ENCODE results near the gene KAZN.

The KAZN gene

DNA sequence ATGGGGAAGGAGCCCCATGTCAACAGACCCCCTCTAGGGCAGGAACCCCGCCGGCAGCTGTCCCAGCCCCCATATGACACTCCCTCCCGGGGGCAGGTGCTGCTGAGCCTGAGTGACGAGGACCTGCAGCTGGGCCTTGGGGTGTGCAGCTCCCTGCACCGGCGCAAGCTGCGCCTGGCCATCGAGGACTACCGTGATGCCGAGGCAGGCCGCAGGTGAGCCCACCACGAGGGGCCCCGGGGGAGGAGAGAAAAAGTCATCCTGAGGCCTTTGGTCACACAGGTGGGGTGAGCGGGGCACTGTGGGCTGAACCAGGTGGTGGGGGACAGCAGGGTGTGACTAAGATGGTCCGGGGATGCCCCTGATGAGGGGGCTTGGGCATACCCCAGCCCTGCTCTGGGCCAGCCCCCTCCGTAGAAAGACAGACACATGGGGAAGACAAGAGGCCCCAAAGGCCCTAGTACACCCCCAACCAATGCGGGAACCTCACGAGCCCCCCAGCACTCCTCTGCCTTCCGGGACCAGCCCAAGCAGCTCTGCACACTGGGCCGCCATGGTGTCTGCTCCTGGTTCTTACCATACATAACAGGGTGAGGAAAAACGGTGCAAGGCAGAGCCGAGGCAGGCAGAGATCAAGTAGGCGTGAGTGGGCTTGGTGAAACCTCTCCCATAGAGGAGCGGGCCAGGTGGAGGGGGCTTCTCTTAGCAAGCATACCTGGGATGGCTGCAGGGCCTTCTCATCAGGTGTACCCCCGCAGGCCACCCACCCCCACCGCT, 496.4 kb downstream of the KAZN start:
- no peak for DNase-seq (ENCODE audit: low read depth in 1 of 2, low spot score in 1 of 2)

DNA sequence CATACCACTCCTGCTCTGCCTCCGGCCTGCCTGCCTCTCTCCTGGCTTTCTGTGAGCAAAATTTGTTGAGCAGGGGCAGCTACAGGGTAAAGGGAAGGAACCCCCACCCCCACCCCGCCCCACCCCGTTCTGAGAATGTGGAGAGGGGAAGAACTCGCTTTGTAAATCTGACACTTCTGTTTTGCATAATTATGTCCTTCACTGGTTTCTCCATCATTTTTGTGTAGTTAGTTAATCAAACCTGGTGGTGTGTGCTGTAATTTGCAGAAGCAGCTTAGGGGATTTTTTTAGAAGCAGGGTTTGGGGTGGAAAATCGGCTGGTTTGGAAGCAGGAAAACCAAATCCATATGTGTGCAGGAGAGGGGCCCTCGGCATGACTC, 497.0 kb downstream of the KAZN start:
- no peak for DNase-seq (ENCODE audit: low read depth in 1 of 2, low spot score in 1 of 2)

DNA sequence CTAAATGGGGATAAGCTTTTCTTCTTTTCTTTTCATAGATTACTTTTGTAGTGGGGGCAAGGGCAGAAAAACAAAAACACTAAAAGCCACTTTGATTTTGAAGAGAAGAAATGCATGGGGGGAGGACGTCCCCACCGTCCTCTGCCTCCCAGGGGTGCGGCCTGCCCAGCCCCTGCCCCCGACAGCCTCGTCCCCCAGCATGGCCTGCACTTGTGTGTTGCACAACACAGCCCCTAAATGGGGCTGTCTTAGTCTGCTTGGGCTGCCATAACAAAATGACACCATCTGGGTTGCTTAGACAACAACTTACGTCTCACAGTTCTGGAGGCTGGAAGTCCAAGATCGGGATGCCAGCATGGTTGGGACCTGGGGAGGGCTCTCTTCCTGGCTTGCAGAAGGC, 497.8 kb downstream of the KAZN start:
- DNase-seq (ENCODE audit: low read depth in 1 of 2, low spot score in 1 of 2) = no peak

DNA sequence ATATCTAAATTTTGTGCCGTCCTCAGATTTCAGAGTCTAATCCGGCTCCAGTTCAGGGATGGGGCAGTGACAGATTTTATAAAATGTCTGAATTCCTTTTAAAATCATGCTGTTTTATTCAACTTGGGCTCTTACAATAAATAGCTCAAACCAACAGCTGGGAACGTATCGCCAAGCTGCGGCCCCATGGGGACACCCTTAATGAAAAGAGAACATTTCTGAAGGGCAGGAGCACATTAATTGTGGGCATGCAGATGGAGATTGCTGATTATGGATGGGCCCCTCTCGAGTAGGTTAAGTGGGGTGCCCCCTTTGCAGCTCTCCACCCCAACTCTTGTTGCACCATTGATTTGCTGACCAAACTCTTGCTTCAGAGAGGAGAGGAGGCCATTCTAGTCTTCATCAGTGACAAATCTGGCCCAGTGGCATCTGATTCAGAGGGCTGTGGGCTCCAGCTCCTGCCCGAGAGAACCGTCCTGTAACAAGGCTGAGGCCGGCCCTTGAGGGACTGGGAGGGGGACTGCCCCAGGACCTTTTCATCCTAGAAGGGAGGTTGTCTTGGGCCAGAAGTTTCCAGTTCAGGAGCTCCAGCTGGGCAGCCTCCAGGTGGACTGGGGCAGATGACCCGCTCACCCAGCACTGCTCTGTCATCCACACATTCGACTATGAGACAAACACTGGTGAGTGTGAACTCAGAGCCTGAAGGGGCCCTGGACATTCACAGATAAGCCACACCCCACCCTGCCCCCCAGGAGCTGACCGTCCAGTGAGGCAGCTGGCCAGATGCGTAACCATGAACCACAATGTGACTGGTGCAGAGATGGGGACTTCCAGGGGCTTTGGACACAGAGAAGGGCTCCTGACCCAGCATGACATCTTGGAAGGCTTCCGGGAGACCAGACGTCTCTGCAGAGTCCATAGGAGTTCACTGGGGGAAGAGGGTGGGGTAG, 500.0 kb downstream of the KAZN start:
- no peak for DNase-seq (ENCODE audit: low read depth in 1 of 2, low spot score in 1 of 2)

DNA sequence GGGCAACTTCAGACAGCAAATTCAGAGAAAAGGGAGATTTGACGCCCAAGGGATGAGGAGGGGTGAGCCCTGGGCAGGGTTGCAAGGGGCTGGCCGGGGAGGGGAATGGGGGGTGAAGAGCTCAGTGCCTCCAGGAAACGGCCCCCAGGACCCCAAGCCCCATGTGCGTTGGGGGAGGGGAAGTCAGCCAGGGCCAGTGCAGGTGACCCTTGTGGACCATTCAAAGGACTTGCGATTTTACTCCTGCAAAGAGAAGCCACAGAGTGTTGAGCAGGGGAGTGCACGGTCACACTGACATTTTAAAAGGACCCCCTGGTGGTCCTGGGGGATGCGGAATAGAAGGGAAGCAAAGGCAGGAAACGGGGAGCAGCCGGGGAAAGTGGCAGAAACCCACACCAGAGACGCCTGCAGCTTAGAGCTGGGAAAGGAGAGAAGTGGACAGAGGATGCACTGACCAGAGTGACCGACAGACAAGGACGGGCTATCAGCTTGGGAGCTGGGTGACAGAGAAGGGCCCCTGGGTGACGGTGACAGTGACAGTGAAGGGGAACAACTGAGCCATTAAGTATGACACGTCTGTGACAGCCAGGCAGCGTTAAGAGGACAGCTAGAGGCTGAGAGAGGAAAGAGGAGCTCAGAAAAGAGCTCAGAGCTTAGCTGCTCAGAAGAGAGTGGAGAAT, 501.1 kb downstream of the KAZN start:
- no peak for DNase-seq (ENCODE audit: low read depth in 1 of 2, low spot score in 1 of 2)

DNA sequence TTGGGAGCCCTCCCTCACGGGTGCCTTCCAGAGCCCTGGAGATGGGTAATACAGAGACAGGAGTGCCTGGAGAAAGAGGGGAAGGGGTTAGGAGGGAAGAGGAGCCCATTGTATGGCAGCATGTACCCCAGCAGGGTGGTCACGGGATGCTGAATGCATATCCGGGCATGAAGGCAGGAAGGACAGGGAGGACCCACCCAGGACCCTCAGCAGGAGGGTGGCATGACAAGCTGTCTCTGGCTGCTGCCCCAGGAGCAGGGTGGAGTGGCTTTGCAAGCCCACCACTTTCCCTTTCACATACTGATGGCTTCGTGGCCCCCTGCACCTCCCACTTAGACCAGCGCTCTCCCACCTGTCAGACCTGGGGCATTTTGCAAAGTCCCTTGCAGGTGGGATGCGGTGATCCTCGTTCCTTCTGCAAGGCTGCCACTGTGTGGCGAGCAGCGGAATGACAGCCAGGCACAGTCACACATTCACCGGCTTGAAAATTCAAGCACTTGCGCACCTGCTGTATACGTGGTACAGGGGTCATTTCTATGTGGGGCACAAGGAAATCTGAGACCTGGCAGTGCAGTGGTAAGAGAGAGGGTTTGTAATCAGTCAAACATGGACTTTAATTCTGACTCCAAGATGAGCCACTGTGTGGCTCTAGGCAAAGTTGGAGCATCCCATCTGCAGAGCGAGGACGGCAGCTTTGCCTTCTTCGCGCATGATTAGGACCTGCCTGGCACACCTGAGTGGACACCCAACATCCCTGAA, 501.8 kb downstream of the KAZN start:
- DNase-seq (ENCODE audit: low read depth in 1 of 2, low spot score in 1 of 2) = peak in 1 of 2 donors; percentile 38

DNA sequence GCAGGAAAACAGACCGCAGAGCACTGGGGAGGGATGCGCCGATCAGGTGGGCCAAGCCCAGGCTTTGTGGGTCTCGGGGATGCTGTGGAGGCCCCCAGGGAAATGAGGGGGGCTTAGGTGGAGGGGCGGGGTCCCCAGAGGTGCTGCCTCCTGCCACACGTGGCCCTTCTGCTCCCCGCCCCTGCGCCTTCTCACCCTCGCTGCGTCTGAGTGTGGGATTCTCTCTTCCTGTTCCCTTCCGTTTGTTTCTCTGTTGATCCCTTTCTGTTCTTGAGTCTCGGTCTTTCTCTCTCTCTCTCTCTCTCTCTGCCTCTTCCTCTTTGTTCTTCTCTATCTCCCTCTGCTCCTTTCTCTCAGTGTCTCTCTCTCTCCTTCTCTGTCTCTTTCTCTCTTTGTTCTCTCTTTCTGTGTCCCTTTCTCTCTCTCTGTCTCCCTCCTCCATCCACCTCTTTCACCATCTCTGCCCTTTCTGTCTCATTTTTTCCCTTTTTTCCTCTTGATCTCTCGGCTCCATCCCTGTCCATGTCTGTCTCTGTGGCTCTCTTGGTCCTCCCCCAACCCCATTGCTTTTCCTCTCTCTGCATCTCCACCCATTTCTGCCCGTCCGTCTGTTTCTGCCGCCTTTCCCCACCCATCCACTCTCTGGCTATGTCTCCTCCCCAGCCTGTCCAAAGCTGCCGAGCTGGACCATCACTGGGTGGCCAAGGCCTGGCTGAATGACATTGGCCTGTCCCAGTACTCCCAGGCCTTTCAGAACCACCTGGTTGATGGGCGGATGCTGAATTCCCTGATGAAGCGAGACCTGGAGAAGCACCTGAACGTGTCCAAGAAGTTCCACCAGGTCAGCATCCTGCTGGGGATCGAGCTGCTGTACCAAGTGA, 502.6 kb downstream of the KAZN start:
- DNase-seq (ENCODE audit: low read depth in 1 of 2, low spot score in 1 of 2) = no peak

DNA sequence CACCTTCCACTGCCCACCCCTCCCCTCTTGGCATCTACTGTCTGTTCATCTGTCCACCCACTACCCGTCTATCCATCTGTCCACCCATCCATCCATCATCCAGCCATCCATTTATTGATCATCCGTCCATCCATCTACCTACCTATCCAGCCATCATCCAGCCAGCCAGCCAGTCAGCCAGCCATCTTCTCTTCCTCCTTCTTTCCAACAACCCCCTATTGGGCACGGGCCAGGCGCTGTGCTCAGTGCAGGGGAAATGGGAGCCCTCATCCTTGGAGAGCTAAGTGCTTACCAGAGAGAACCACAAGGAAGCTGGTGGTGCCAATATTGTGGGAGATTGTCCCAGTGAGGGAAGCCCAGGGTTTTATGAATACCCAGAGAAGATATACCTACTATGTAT, 503.3 kb downstream of the KAZN start:
- no peak for DNase-seq (ENCODE audit: low read depth in 1 of 2, low spot score in 1 of 2)

DNA sequence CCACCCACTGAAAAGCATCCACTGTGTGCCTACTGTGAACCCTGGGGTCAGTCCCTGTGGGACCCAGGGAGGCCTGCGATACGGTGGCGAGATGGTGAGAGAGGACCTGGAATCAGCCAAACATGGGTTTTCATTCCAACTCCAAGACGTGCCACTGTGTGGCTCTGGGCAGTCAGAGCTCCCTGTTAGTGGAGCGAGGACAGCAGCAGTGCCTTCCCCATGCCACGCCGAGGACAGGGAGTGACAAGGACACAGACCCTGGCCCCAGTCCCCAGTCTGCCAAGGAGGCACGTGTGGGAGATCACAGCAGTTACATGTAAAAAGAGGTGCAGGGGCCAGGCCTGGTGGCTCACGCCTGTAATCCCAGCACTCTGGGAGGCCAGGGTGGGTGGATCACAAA, 504.2 kb downstream of the KAZN start:
- no peak for DNase-seq (ENCODE audit: low read depth in 1 of 2, low spot score in 1 of 2)

DNA sequence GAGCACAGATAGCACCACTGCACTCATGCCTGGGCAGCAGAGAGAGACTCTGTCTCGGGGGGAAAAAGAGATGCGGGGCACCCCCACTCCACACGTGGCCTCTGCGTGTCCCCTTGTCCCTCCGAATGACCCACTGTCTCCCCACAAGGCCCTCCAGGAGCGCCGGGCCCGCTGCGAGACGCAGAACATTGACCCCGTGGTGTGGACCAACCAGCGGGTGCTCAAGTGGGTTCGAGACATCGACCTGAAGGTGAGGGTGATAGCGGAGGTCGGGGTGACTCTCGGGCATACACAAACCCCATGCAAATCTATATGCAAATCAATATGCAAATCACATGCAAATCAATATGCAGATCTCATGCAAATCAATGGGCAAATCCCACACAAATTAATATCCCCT, 504.7 kb downstream of the KAZN start:
- DNase-seq (ENCODE audit: low read depth in 1 of 2, low spot score in 1 of 2) = no peak

DNA sequence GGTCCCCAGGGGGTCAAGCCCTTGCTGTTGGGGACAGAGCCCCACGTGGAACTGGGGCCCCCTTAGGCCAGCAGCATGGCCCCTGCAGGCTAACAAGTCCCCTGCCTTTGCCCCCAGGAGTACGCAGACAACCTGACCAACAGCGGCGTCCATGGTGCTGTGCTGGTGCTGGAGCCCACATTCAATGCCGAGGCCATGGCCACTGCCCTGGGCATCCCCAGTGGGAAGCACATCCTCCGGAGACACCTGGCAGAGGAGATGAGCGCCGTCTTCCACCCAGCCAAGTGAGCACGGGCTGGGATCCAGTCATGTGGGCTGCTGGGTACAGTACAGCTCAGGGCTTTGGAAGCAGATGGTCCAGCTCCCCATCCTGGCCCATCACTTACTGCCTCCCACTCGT, 505.4 kb downstream of the KAZN start:
- DNase-seq (ENCODE audit: low read depth in 1 of 2, low spot score in 1 of 2) = no peak

DNA sequence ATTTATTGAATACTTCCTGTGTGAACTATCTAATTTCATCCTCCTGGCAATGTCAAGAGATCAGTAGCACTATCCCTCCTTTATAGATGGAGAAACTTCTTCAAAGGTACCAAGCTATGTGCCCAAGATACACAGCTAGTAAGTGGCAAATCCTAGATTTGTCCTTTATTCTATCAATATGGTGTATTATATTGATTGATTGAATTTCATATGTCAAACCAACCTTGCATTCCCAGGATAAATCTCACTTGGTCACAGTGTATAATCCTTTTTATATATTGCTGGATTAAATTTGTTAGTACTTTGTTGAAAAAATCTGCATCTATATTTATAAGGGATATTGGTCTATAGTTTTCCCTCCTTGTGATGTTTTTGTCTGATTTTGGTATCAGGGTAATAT, 506.3 kb downstream of the KAZN start:
- no peak for DNase-seq (ENCODE audit: low read depth in 1 of 2, low spot score in 1 of 2)

DNA sequence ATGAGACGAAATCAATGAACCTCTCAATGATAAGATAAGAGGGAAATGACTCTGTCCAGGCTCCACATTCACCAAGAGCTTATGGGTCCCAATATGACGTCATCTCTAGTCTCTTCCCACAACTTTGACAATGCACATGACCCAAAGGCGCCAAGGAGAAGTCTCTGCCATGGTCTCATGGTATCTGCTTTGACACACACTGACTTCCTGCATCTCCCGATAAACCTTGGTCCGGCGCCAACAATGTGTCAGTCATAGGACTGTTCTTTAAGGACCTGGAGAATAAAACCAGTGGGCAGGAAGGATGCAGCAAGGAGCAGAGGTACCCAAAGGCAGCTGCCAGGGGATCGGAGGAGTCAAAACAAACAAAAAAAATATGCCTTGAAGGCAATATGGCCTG, 508.1 kb downstream of the KAZN start:
- no peak for DNase-seq (ENCODE audit: low read depth in 1 of 2, low spot score in 1 of 2)

DNA sequence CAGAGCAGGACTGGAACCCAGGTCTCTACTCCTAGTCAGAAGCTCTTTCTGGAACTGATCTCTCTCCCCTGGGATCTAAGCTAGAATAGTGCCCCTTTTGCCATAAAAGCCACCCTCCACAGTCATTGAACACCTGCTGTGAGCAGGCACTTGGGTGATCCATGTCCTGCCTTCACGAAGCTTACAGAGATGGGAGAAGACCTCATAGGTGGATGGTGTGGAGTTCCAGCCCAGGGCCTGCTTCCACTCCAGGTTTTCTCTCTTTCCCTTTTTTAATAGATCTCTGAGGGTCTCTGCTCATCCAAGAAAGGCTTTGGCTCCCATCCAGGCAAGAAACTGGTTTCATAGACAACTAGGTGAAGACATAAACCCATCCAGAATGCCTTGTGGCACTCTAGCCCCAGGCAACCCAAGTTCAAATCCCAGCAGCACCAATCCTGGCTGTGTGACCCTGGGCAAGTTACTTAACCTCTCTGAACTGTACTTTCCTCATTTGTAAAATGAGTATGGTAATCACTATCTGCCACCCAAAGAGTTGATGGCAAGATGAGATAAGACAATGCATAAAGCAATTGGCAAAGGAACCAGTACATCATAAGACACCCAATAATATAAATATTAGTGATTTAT, 508.7 kb downstream of the KAZN start:
- DNase-seq (ENCODE audit: low read depth in 1 of 2, low spot score in 1 of 2) = no peak

DNA sequence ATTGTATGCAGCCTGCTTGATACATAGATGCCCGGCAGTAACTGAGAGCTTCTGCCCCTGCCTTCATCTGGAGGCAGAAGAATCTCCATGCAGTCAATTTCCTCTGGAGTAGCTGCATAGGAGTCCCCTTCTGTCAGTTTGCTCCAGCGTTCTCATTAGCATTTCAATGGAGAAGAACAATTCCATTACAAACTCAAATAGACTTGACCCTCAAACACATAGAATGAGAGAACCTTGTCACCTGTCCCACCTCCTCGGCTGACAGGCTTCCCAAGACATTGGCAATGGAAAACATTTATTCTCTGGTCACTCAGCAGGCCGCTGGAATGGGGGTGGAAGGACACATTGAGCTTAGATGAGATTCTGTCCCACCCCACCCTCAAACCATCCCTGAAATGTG, 509.4 kb downstream of the KAZN start:
- DNase-seq (ENCODE audit: low read depth in 1 of 2, low spot score in 1 of 2) = no peak

DNA sequence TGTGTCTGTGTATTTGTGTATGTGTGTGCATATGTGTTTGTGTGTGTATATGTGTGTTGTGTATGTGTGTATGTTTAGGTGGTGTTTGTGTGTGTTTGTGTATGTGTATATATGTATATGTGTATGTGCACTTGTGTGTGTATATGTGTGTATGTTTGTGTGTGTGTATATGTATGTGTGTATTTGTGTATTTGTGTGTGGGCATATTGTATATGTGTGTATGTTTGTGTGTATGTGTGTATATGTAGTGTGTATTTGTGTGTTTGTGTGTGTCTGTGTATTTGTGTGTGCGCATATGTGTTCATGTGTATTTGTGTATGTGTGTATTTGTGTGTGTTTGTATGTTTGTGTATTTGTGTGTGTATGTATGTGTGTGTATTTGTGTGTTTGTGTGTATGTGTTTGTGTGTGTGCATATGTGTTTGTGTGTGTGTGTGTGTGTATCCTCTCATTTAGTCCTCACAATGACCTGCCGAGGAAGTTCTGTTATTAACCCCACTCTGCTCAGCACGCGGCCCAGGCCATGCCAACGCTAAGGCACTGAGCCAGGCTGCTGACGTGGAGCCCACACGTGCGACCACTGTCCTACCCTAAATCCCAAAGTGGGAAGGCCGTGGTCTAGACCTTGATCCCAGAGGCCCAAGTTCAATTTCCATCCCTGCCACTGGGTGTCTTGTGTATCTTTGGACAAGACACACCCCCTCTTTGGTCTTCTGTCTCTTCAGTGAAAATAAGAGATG, 511.8 kb downstream of the KAZN start:
- DNase-seq (ENCODE audit: low read depth in 1 of 2, low spot score in 1 of 2) = no peak

DNA sequence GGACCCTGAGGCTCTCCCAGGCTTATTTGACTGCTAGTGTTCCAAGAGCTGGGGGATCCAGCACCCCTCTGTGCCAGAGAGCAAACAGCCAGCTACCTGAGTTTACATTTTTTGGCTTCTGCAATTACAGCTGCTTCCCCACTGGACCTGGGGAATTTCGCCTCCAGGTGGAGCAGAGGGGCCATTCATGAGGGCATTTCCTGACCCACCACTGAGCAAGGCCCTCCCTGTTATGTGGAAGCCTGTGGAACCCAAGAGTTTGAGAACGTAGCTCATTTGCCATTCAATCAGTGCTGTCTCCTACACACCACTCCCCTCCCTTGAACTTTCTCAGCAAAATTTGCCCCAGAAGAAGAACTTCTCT, 512.4 kb downstream of the KAZN start:
- no peak for DNase-seq (ENCODE audit: low read depth in 1 of 2, low spot score in 1 of 2)

DNA sequence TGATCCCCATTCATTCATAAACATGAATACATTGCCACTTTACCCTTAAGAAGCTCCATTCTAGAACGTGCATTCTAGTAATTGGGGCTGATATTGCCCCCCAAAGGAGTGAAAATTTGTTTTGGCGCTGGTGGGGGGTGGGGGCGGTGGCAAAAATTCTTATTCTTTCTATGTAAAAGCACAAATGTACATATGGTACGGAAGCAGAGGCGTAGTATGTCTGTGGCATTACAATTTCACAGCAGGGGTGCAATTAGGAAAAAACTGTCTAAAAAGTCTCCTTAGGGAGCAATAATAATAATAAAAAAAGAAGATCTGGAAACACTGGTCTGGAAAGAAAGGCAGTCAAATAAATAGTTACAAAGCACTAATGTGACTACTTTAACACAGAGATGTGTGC, 514.7 kb downstream of the KAZN start:
- no peak for DNase-seq (ENCODE audit: low read depth in 1 of 2, low spot score in 1 of 2)

DNA sequence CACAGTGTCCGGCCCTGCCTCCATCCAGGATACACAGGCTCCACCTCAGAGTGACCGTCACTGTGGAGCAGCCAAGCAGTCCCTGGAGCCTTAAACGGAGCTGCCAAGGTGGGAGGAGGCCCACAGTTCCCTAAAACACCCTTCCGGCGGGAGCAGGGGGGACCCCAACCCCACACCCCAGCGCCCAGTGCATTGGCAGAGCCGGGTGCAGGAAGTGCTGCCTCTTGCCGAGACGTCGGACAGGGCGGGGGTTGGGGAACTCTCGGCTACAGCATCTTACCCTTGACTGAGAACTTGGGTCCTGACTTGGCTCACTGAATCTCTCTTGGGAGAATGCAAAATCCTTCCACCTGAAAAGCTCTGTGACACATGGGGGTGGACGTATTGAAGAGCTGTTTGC, 516.4 kb downstream of the KAZN start:
- DNase-seq (ENCODE audit: low read depth in 1 of 2, low spot score in 1 of 2) = no peak
